Stimulated activated CD4-positive, alpha-beta T cell treated with anti-CD3 and anti-CD28 coated beads, Interleukin-15, amount 100 ng/mL, for 48 hours (primary cell): Measurements from ENCODE around the gene GNPDA2.

ENCODE experiments used
- DNase-seq, 2 donors: peaks; one replicate each; pipeline ENCODE4 v3.0.0-alpha.2; 2020; ENCODE audit warnings: low read depth in 2 of 2

Gene GNPDA2

GRCh38 chr4:44678094-44679041, 48.0 kb downstream of the GNPDA2 start, which contains the start of gene GUF1:
TSS of gene GUF1 (plus strand) at chr4:44678420. CDS start at chr4:44678623, 203 bp downstream.
- peak; percentile 79 to 82 for DNase-seq

GRCh38 chr4:44675366-44675765, 51.0 kb downstream of the GNPDA2 start:
- no peak for DNase-seq

- DNase-seq, result no peak
Measured at GRCh38 chr4:44674471-44674870, 51.9 kb downstream of the GNPDA2 start.

GRCh38 chr4:44671636-44672035, 54.7 kb downstream of the GNPDA2 start:
- DNase-seq, result no peak

GRCh38 chr4:44670506-44671199, 55.7 kb downstream of the GNPDA2 start:
- no peak for DNase-seq

GRCh38 chr4:44668526-44668925, 57.8 kb downstream of the GNPDA2 start:
- no peak for DNase-seq

- no peak for DNase-seq
Measured at GRCh38 chr4:44663539-44664263, 62.7 kb downstream of the GNPDA2 start.

GRCh38 chr4:44662623-44663005, 63.7 kb downstream of the GNPDA2 start:
- DNase-seq, result no peak

GRCh38 chr4:44661940-44662622, 64.3 kb downstream of the GNPDA2 start:
- no peak for DNase-seq

- DNase-seq, result no peak
Measured at GRCh38 chr4:44660396-44660795, 66.0 kb downstream of the GNPDA2 start.

GRCh38 chr4:44652002-44652401, 74.4 kb downstream of the GNPDA2 start:
- no peak for DNase-seq
